Gastrocnemius medialis (tissue), 4 donors: ENCODE measurements around the gene ERC2. TPM values are rescaled to one million over a fixed set of nuclear protein-coding genes. Genes with fewer than 3 reads are reported as not detected.
A peak's percentile ranks its signal among the peaks of the same experiment; 100 is the strongest.

Experiments
- ATAC-seq, 2 donors: fragments of 150-250 bp; one replicate each; pipeline ENCODE4 v1.9.1; 2016
- DNase-seq, 2 donors: peaks; one replicate each; pipeline ENCODE4 v3.0.0-alpha.2; 2019
- H3K27ac ChIP-seq, 4 donors: fragments of 200-600 bp; sonication (generic); 1 replicate in 1 of 4; 2 replicates in 3 of 4; pipeline ENCODE4 v1.5.1; 2016 to 2018; ENCODE audit warnings: mild to moderate bottlenecking in 2 of 4, moderate library complexity in 1 of 4
- H3K27me3 ChIP-seq, 3 donors: fragments of 200-600 bp; sonication (generic) in 2 of 3; 1 replicate in 1 of 3; 2 replicates in 2 of 3; pipeline versions ENCODE4 v1.5.1 to v1.6.0; 2016 to 2019; ENCODE audit warnings: mild to moderate bottlenecking in 1 of 3, moderate library complexity in 1 of 3
- H3K36me3 ChIP-seq, 2 donors: fragments of 200-600 bp; sonication (generic) in 1 of 2; one replicate each; pipeline ENCODE4 v1.5.1; 2017 to 2018
- H3K4me1 ChIP-seq, 2 donors: fragments of 200-600 bp; sonication (generic) in 1 of 2; one replicate each; pipeline ENCODE4 v1.5.1; 2016 to 2017; ENCODE audit warnings: mild to moderate bottlenecking in 2 of 2
- H3K4me3 ChIP-seq, 4 donors: fragments of 200-600 bp; sonication (generic) in 3 of 4; 1 replicate in 1 of 4; 2 replicates in 3 of 4; pipeline ENCODE4 v1.5.1; 2016 to 2019; ENCODE audit warnings: mild to moderate bottlenecking in 2 of 4
- H3K9me3 ChIP-seq, 3 donors: fragments of 200-600 bp; sonication (generic) in 2 of 3; 1 replicate in 1 of 3; 2 replicates in 2 of 3; pipeline ENCODE4 v1.5.1; 2016 to 2019
- POLR2A ChIP-seq, 2 donors: fragments of 450-650 bp; IDR thresholded peaks; one replicate each; pipeline ENCODE4 v1.6.1; 2017; ENCODE audit warnings: antibody characterized with exemption in 2 of 2, mild to moderate bottlenecking in 2 of 2, moderate library complexity in 2 of 2
- in situ Hi-C, 4 donors: fragments of 200-750 bp; cut with MboI; loops; one replicate each; pipeline versions ENCODE4 v1.15.0 to v1.8.0; 2017; ENCODE audit warnings: low sequenced_read_pairs in 4 of 4
- intact Hi-C: fragments of 100-400 bp; cut with DNase I; formaldehyde crosslinking; loops from one replicate; pipeline ENCODE4 v1.15.1; 2023; ENCODE audit warnings: low total_unique reads
- total RNA-seq, 4 donors: library from RNA; depleted of rRNA; stranded (reverse); fragments of >200 nt; gene quantifications; one replicate each; pipeline versions ENCODE4 v1.1.0 to v1.2.3, GENCODE V29; 2016
- TF ChIP-seq, protein P1 (sequence below), 5 experiments: fragments of 450-650 bp in 3 of 5; fragments of 200-600 bp in 2 of 5; sonication (generic) in 2 of 5; IDR thresholded peaks in 4 of 5; conservative IDR thresholded peaks in 1 of 5; 1 replicate in 4 of 5; 2 replicates in 1 of 5; pipeline ENCODE4 v1.5.1; 2016 to 2019; ENCODE audit warnings: antibody characterized with exemption in 5 of 5, mild to moderate bottlenecking in 3 of 5, moderate library complexity in 3 of 5

Gene ERC2
- total RNA-seq, 4 donors from 2014 or later = not detected

GRCh38 chr3:55494976-55495375 is 973.3 kb downstream of the ERC2 start:
- H3K9me3 ChIP-seq = no peaks in the 10 kb centered on the region
- TF ChIP-seq POLR2A (IDR thresholded peaks at IDR 0.05) = no peak
- TF ChIP-seq, protein P1, sequence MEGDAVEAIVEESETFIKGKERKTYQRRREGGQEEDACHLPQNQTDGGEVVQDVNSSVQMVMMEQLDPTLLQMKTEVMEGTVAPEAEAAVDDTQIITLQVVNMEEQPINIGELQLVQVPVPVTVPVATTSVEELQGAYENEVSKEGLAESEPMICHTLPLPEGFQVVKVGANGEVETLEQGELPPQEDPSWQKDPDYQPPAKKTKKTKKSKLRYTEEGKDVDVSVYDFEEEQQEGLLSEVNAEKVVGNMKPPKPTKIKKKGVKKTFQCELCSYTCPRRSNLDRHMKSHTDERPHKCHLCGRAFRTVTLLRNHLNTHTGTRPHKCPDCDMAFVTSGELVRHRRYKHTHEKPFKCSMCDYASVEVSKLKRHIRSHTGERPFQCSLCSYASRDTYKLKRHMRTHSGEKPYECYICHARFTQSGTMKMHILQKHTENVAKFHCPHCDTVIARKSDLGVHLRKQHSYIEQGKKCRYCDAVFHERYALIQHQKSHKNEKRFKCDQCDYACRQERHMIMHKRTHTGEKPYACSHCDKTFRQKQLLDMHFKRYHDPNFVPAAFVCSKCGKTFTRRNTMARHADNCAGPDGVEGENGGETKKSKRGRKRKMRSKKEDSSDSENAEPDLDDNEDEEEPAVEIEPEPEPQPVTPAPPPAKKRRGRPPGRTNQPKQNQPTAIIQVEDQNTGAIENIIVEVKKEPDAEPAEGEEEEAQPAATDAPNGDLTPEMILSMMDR (IDR thresholded peaks at IDR 0.05 in 4 of 5, conservative IDR thresholded peaks at IDR 0.05 in 1 of 5) = no peak
- H3K27me3 ChIP-seq = no peaks in the 10 kb centered on the region
- DNase-seq = no peak
- no peak for ATAC-seq
- H3K36me3 ChIP-seq = no peaks in the 10 kb centered on the region
- in situ Hi-C loops (loop anchor here (25.0 kb wide), 4 partner anchors 242 to 992 kb away; no protein-coding TSS in a partner anchor), intact Hi-C loops (no loop called here)
- no peak overlapping the region for H3K4me3 ChIP-seq
- peaks cover 0 to under 1% of the 10 kb centered on the region in 2 donors for H3K4me1 ChIP-seq
- no peak overlapping the region for H3K27ac ChIP-seq

- DNase-seq = no peak
- H3K36me3 ChIP-seq = no peaks in the 10 kb centered on the region
- no peaks in the 10 kb centered on the region for H3K9me3 ChIP-seq
- no peak overlapping the region for H3K27ac ChIP-seq
- peaks cover 0 to 12% of the 10 kb centered on the region in 2 donors for H3K4me1 ChIP-seq
- no peak for TF ChIP-seq POLR2A (IDR thresholded peaks at IDR 0.05)
- in situ Hi-C loops = loop anchor here (25.0 kb wide), 4 partner anchors 244 to 994 kb away; no protein-coding TSS in a partner anchor
- no peak for ATAC-seq
- no peak overlapping the region for H3K4me3 ChIP-seq
- H3K27me3 ChIP-seq = no peaks in the 10 kb centered on the region
- intact Hi-C loops = no loop called here
These were observed 975.3 kb downstream of the ERC2 start for GRCh38 chr3:55492976-55493375.

DNA sequence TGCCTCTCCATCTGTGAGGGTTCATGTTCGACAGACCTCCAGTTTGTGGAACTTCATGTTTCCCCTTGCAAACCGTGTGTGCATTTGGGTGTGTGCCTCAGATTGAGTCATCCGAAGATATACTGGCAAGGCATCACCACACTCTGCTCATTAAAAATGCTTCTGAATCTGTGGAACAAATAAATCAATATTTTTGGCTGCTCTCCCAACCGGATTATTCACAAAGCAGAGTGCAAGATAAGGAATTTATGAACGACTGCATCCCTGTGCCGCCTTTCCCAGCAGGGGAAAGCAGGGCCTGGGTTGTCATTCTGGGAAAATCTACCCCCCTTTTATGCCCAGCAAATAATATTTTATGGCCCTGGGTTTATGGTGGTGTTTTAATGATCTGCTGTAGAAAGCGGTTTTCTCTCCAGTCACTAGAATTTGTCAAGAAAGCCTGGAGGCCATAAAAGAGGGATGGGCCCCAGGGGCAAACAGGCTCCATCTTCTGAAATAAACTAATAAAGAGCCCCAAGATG is 976.9 kb downstream of the ERC2 start:
- H3K36me3 ChIP-seq = no peaks in the 10 kb centered on the region
- H3K27me3 ChIP-seq = no peaks in the 10 kb centered on the region
- no peak for DNase-seq
- H3K4me1 ChIP-seq = peaks cover 0 to 19% of the 10 kb centered on the region in 2 donors
- no peaks in the 10 kb centered on the region for H3K9me3 ChIP-seq
- in situ Hi-C loops = loop anchor here (25.0 kb wide), 4 partner anchors 246 to 996 kb away; no protein-coding TSS in a partner anchor
- TF ChIP-seq POLR2A (IDR thresholded peaks at IDR 0.05) = no peak
- TF ChIP-seq, protein P1 (IDR thresholded peaks at IDR 0.05 in 4 of 5, conservative IDR thresholded peaks at IDR 0.05 in 1 of 5) = no peak
- no peak for ATAC-seq
- intact Hi-C loops = no loop called here
- H3K27ac ChIP-seq = no peak overlapping the region
- no peak overlapping the region for H3K4me3 ChIP-seq

GRCh38 chr3:55490276-55490913 is 977.9 kb downstream of the ERC2 start:
- H3K36me3 ChIP-seq = no peaks in the 10 kb centered on the region
- H3K27me3 ChIP-seq = no peaks in the 10 kb centered on the region
- intact Hi-C loops = no loop called here
- peaks cover 0 to 19% of the 10 kb centered on the region in 2 donors for H3K4me1 ChIP-seq
- ATAC-seq = no peak
- no peak overlapping the region for H3K27ac ChIP-seq
- H3K9me3 ChIP-seq = no peaks in the 10 kb centered on the region
- in situ Hi-C loops = loop anchor here (25.0 kb wide), 4 partner anchors 247 to 997 kb away; no protein-coding TSS in a partner anchor
- DNase-seq = no peak
- no peak for TF ChIP-seq POLR2A (IDR thresholded peaks at IDR 0.05)
- TF ChIP-seq, protein P1 (IDR thresholded peaks at IDR 0.05 in 4 of 5, conservative IDR thresholded peaks at IDR 0.05 in 1 of 5) = no peak
- H3K4me3 ChIP-seq = no peak overlapping the region

DNA sequence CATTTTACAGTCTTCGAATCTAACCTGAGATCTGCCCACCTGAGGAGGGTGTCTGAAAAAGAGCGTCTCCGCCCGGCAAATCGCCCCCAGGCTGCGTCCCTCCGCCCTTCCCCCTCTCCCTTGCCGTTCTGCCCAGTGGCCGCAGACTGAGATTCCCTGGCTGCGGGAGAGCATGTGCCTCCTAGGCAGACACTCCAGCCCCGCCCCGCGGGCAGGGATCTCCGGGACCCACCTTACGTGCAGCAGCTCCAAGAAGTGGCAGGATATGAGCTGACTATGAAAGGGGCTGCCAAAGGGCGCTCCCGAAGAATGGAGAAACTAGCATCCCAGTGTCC is 978.5 kb downstream of the ERC2 start:
- intact Hi-C loops (loop anchor here (5.0 kb wide), 3 partner anchors 537 to 637 kb away; no protein-coding TSS in a partner anchor), in situ Hi-C loops (loop anchor here (10.0 to 25.0 kb wide), 6 partner anchors 248 to 998 kb away; no protein-coding TSS in a partner anchor)
- Histone ChIP-seq H3K9me3 (no peaks in the 10 kb centered on the region), H3K27ac (no peak overlapping the region), H3K4me1 (peaks cover 0 to 21% of the 10 kb centered on the region in 2 donors), H3K27me3 (no peaks in the 10 kb centered on the region), H3K36me3 (no peaks in the 10 kb centered on the region), H3K4me3 (peak overlapping the region in 1 of 4 donors; percentile 16)
- ATAC-seq (no peak), DNase-seq (no peak)
- TF ChIP-seq, protein P1 (IDR thresholded peaks at IDR 0.05 in 4 of 5, conservative IDR thresholded peaks at IDR 0.05 in 1 of 5) = no peak
- no peak for TF ChIP-seq POLR2A (IDR thresholded peaks at IDR 0.05)
